HepG2 (cell line): ENCODE data around the gene CYP2J2. TPM values are rescaled to one million over a fixed set of nuclear protein-coding genes. Genes with fewer than 3 reads are reported as not detected.

Experiments
- ATAC-seq: fragments of 200-7000 bp; cut with Tn5 transposase; 3 replicates; pipeline ENCODE4 v1.9.1; 2020; ENCODE audit warnings: mild to moderate bottlenecking, moderate library complexity
- BruUV-seq: library from RNA; stranded (reverse); fragments of 400-500 nt; replicated peaks from 2 replicates; lab custom pipeline; 2021; lab: Mats Ljungman, UMichigan
- CTCF ChIA-PET: fragments of 300-600 bp; formaldehyde crosslinking; extraction: SDS; loops from one replicate; lab custom pipeline; 2021; ENCODE audit warnings: low total read pairs, inconsistent platforms, low intra/inter-chr PET ratio; lab: Yijun Ruan, JAX
- POLR2A ChIA-PET: fragments of 350-600 bp; sonication (Branson Sonifier 250); formaldehyde crosslinking; loops from one replicate; lab custom pipeline; 2020; ENCODE audit warnings: antibody characterized with exemption, inconsistent platforms; lab: Yijun Ruan, JAX
- DNase-seq: peaks from one replicate; pipeline ENCODE4 v3.0.0-alpha.2; 2015; ENCODE audit warnings: low spot score
- FAIRE-seq: peaks from 3 replicates; lab custom pipeline; 2011; peaks lifted over from hg19 to GRCh38; lab: Jason Lieb, UNC
- H2AFZ ChIP-seq: one replicate; pipeline ENCODE4 v1.6.1; 2011; ENCODE audit warnings: low read length, inconsistent platforms
- H3K27ac ChIP-seq: fragments of 300-600 bp; 3 replicates; pipeline ENCODE4 v1.8.0; 2011; ENCODE audit warnings: mixed run types, mild to moderate bottlenecking, mixed read lengths, low read length, inconsistent platforms; ENCODE audit not compliant: insufficient read depth; ENCODE audit errors: extremely low read length
- H3K27me3 ChIP-seq, 2 experiments: fragments of 200-600 bp in 1 of 2; 2 replicates in 1 of 2; 3 replicates in 1 of 2; pipeline versions ENCODE4 v1.6.0 to v1.8.0; 2011; ENCODE audit warnings: low read length in 2 of 2, mild to moderate bottlenecking in 2 of 2, moderate library complexity in 2 of 2, inconsistent platforms in 1 of 2; ENCODE audit not compliant: insufficient read depth in 2 of 2, control insufficient read depth in 1 of 2
- H3K36me3 ChIP-seq, 2 experiments: fragments of 200-600 bp in 1 of 2; replicated peaks in 1 of 2; 2 replicates in 1 of 2; 3 replicates in 1 of 2; pipeline versions ENCODE4 v1.5.1 to v1.8.0; 2011; ENCODE audit warnings: low read length in 2 of 2, inconsistent platforms in 1 of 2; ENCODE audit not compliant: insufficient read depth in 2 of 2, control insufficient read depth in 1 of 2
- H3K4me1 ChIP-seq: 2 replicates; pipeline ENCODE4 v1.5.1; 2012; ENCODE audit warnings: low read length, inconsistent platforms; ENCODE audit not compliant: insufficient read depth
- H3K4me2 ChIP-seq: 2 replicates; pipeline ENCODE4 v1.6.0; 2011; ENCODE audit warnings: low read depth, low read length, inconsistent platforms
- H3K4me3 ChIP-seq, 3 experiments: fragments of 200-600 bp in 1 of 3; sonication (generic), shearing (Covaris generic) in 1 of 3; replicated peaks in 1 of 3; 2 replicates each; pipeline ENCODE4 v1.5.1; 2011 to 2016; ENCODE audit warnings: low read length in 3 of 3, inconsistent platforms in 2 of 3, low read depth in 2 of 3, mild to moderate bottlenecking in 2 of 3, control low read depth in 1 of 3, mixed read lengths in 1 of 3; ENCODE audit not compliant: insufficient read depth in 1 of 3
- H3K79me2 ChIP-seq: one replicate; pipeline ENCODE4 v1.6.1; 2011; ENCODE audit warnings: low read length, inconsistent platforms; ENCODE audit not compliant: insufficient read depth
- H3K9ac ChIP-seq: 2 replicates; pipeline ENCODE4 v1.6.0; 2011; ENCODE audit warnings: mild to moderate bottlenecking, low read depth, low read length, inconsistent platforms; ENCODE audit not compliant: insufficient read depth
- H3K9me3 ChIP-seq: 2 replicates; pipeline ENCODE4 v1.5.1; 2012; ENCODE audit warnings: mild to moderate bottlenecking, low read length
- H4K20me1 ChIP-seq: 2 replicates; pipeline ENCODE4 v1.6.0; 2011; ENCODE audit warnings: inconsistent platforms, mild to moderate bottlenecking, low read length, moderate library complexity; ENCODE audit not compliant: insufficient read depth
- ATF3 ChIP-seq: sonication (generic); formaldehyde crosslinking; IDR thresholded peaks from 2 replicates; pipeline ENCODE4 v1.4.0; 2020; ENCODE audit warnings: missing genetic modification reagents
- GABPB1 ChIP-seq: IDR thresholded peaks from 2 replicates; pipeline ENCODE4 v1.6.1; 2016; ENCODE audit warnings: mild to moderate bottlenecking, missing genetic modification reagents, moderate library complexity, missing compliant biosample characterization
- HNRNPLL ChIP-seq: fragments of 200-400 bp; formaldehyde crosslinking; IDR thresholded peaks from 2 replicates; pipeline ENCODE4 v1.6.1; 2017; ENCODE audit warnings: mild to moderate bottlenecking, low read depth, low read length; ENCODE audit not compliant: poor library complexity, severe bottlenecking
- MAX ChIP-seq: IDR thresholded peaks from 2 replicates; pipeline ENCODE4 v1.6.1; 2012; ENCODE audit warnings: inconsistent platforms
- MYC ChIP-seq: sonication (generic); formaldehyde crosslinking; IDR thresholded peaks from 2 replicates; pipeline ENCODE4 v1.9.0; 2021; ENCODE audit warnings: missing genetic modification reagents, borderline replicate concordance
- NFE2L2 ChIP-seq: fragments of 150-350 bp; IDR thresholded peaks from 2 replicates; pipeline ENCODE4 v1.6.1; 2014; ENCODE audit warnings: low read length
- NPAS2 ChIP-seq: sonication (generic); formaldehyde crosslinking; IDR thresholded peaks from 2 replicates; pipeline ENCODE4 v1.8.0; 2022; ENCODE audit warnings: mild to moderate bottlenecking, missing genetic modification reagents, borderline replicate concordance
- PHF8 ChIP-seq: sonication (generic); formaldehyde crosslinking; IDR thresholded peaks from 2 replicates; pipeline ENCODE4 v1.5.0; 2020; ENCODE audit warnings: missing genetic modification reagents
- PRDM4 ChIP-seq: sonication (generic); formaldehyde crosslinking; IDR thresholded peaks from 2 replicates; pipeline ENCODE4 v1.9.0; 2021; ENCODE audit warnings: missing genetic modification reagents, borderline replicate concordance
- RBM39 ChIP-seq: fragments of 200-400 bp; formaldehyde crosslinking; IDR thresholded peaks from one replicate; pipeline ENCODE4 v1.6.1; 2018; ENCODE audit warnings: antibody characterized with exemption, mild to moderate bottlenecking, low read depth, low read length; ENCODE audit not compliant: poor library complexity, severe bottlenecking
- TBX3 ChIP-seq: fragments of 450-650 bp; IDR thresholded peaks from 2 replicates; pipeline ENCODE4 v1.6.1; 2017; ENCODE audit warnings: antibody characterized with exemption, mild to moderate bottlenecking, inconsistent platforms, borderline replicate concordance
- ZBTB8A ChIP-seq: sonication (generic); formaldehyde crosslinking; IDR thresholded peaks from 2 replicates; pipeline ENCODE4 v1.4.0; 2020; ENCODE audit warnings: mild to moderate bottlenecking, low read depth, missing genetic modification reagents, borderline replicate concordance
- ZNF382 ChIP-seq: sonication (generic); formaldehyde crosslinking; IDR thresholded peaks from 2 replicates; pipeline ENCODE4 v1.5.0; 2020; ENCODE audit warnings: missing genetic modification reagents, mild to moderate bottlenecking, borderline replicate concordance
- ZNF484 ChIP-seq: sonication (generic); formaldehyde crosslinking; IDR thresholded peaks from 2 replicates; pipeline ENCODE4 v1.5.1; 2020; ENCODE audit warnings: mild to moderate bottlenecking, low read depth, missing genetic modification reagents, borderline replicate concordance
- ZNF549 ChIP-seq: sonication (generic); formaldehyde crosslinking; IDR thresholded peaks from 2 replicates; pipeline ENCODE4 v1.5.0; 2020; ENCODE audit warnings: missing genetic modification reagents
- ZNF766 ChIP-seq: sonication (generic); formaldehyde crosslinking; IDR thresholded peaks from 2 replicates; pipeline ENCODE4 v1.5.0; 2020; ENCODE audit warnings: missing genetic modification reagents, borderline replicate concordance
- WGBS: methylation state at CpG from one replicate; pipeline ENCODE4 v1.1.6; 2017; ENCODE audit warnings: low lambda C conversion rate; 5-methylcytosine and 5-hydroxymethylcytosine counted together
- in situ Hi-C: cut with HindIII; loops from 2 replicates; pipeline ENCODE4 v1.10.0; 2017; ENCODE audit warnings: low pct_unique_long_range_greater_than_20kb; ENCODE audit not compliant: extremely low pct_ligation_motif_present
- intact Hi-C: fragments of 100-400 bp; cut with micrococcal nuclease; formaldehyde crosslinking; loops from one replicate; pipeline ENCODE4 v1.10.0; 2022; ENCODE audit not compliant: unreplicated experiment
- polyA plus RNA-seq, 8 experiments: library from polyadenylated mRNA; depleted of rRNA in 3 of 8; stranded (reverse) in 7 of 8; unstranded in 1 of 8; fragments of >200 nt; fragmentation: Illumina TruSeq in 4 of 8; extraction: Trizol in 4 of 8; gene quantifications; 2 replicates each; pipeline versions ENCODE4 v1.2.1 to v1.2.3, GENCODE V29; 2011 to 2016; ENCODE audit warnings: low read depth in 4 of 8, missing spikeins in 1 of 8, mixed read lengths in 1 of 8; ENCODE audit not compliant: insufficient read depth in 1 of 8
- total RNA-seq, 5 experiments: library from RNA; depleted of rRNA; stranded (reverse); fragments of >200 nt; fragmentation: Illumina TruSeq; extraction: Trizol; gene quantifications; 2 replicates each; pipeline ENCODE4 v1.2.3, GENCODE V29; 2016; ENCODE audit warnings: low read depth in 1 of 5

The CYP2J2 gene
- total and polyA plus RNA-seq, 2 of the 13 experiments (the other 11 are each of a cell fraction or from before 2014, with no cell fraction given) = 2.1 to 5.9 TPM

- DNase-seq = no peak
- 96% methylated on average over 3 of the region's 3 CpGs for WGBS
- ChIA-PET CTCF (no interaction called here), POLR2A (no interaction called here)
- H4K20me1 ChIP-seq = no peaks in the 10 kb centered on the region
- H3K9me3 ChIP-seq = no peaks in the 10 kb centered on the region
- BruUV-seq = no TSS peak
- H3K79me2 ChIP-seq = no peaks in the 10 kb centered on the region
- intact Hi-C loops (no loop called here), in situ Hi-C loops (no loop called here)
- H3K4me2 ChIP-seq = no peak overlapping the region
- H3K9ac ChIP-seq = no peak overlapping the region
- no peak for ATAC-seq
- no peak overlapping the region for H3K4me3 ChIP-seq
- no peak overlapping the region for H2AFZ ChIP-seq
- H3K27ac ChIP-seq = no peak overlapping the region
- peaks cover 6 to 49% of the 10 kb centered on the region in 2 experiments for H3K36me3 ChIP-seq
- H3K27me3 ChIP-seq = no peaks in the 10 kb centered on the region
- TF ChIP-seq NPAS2 (CRISPR knock-in tag) (no peak), ZBTB8A (no peak)
- H3K4me1 ChIP-seq = no peaks in the 10 kb centered on the region
- FAIRE-seq = no peak
These were observed 80.2 kb downstream of the CYP2J2 start for GRCh38 chr1:59846209-59846894.

GRCh38 chr1:59845091-59845490 lies 81.5 kb downstream of the CYP2J2 start:
- POLR2A ChIA-PET = no interaction called here
- no peak overlapping the region for H3K9ac ChIP-seq
- BruUV-seq = no TSS peak
- H3K4me1 ChIP-seq = no peaks in the 10 kb centered on the region
- CTCF ChIA-PET = no interaction called here
- H3K79me2 ChIP-seq = no peaks in the 10 kb centered on the region
- H4K20me1 ChIP-seq = no peaks in the 10 kb centered on the region
- no peaks in the 10 kb centered on the region for H3K27me3 ChIP-seq
- no peak overlapping the region for H3K27ac ChIP-seq
- no peaks in the 10 kb centered on the region for H3K9me3 ChIP-seq
- DNase-seq = no peak
- ATAC-seq = no peak
- FAIRE-seq = no peak
- H2AFZ ChIP-seq = no peak overlapping the region
- H3K4me2 ChIP-seq = no peak overlapping the region
- no peak overlapping the region for H3K4me3 ChIP-seq
- in situ Hi-C loops (no loop called here), intact Hi-C loops (no loop called here)
- peaks cover 6 to 46% of the 10 kb centered on the region in 2 experiments for H3K36me3 ChIP-seq
- 88% methylated on average over 2 of the region's 2 CpGs for WGBS
- TF ChIP-seq ZNF382 (no peak), PRDM4 (CRISPR knock-in tag) (no peak), NFE2L2 (no peak), ZNF484 (CRISPR knock-in tag) (no peak), ATF3 (CRISPR knock-in tag) (no peak), TBX3 (no peak), ZNF766 (CRISPR knock-in tag) (no peak), ZNF549 (no peak), MYC (CRISPR knock-in tag) (no peak), MAX (no peak), HNRNPLL (no peak), PHF8 (CRISPR knock-in tag) (no peak), GABPB1 (no peak), RBM39 (no peak)
